Thoracic aorta (tissue), 2 donors: Measurements from ENCODE around the gene ABHD1. TPM values are rescaled to one million over a fixed set of nuclear protein-coding genes. Genes with fewer than 3 reads are reported as not detected.

Source experiments
- ATAC-seq: fragments of 150-250 bp; one replicate; pipeline ENCODE4 v1.8.0; 2017; ENCODE audit warnings: low read depth; ENCODE audit not compliant: insufficient number of reproducible peaks, low FRiP score
- DNase-seq: peaks from one replicate; pipeline ENCODE4 v3.0.0-alpha.2; 2020; ENCODE audit warnings: low spot score
- H3K27ac ChIP-seq, 2 donors: fragments of 200-600 bp; sonication (generic); 1 replicate in 1 of 2; 2 replicates in 1 of 2; pipeline ENCODE4 v1.5.1; 2016; ENCODE audit warnings: mild to moderate bottlenecking in 2 of 2, moderate library complexity in 2 of 2
- H3K27me3 ChIP-seq: fragments of 200-600 bp; sonication (generic); replicated peaks from 2 replicates; pipeline ENCODE4 v1.6.0; 2016; ENCODE audit warnings: mild to moderate bottlenecking; ENCODE audit not compliant: insufficient read depth
- H3K36me3 ChIP-seq: fragments of 200-600 bp; sonication (generic); one replicate; pipeline ENCODE4 v1.5.1; 2016
- H3K4me1 ChIP-seq, 2 donors: fragments of 200-600 bp; sonication (generic); 1 replicate in 1 of 2; 2 replicates in 1 of 2; pipeline versions ENCODE4 v1.5.1 to v1.6.0; 2016; ENCODE audit warnings: low read depth in 2 of 2, mild to moderate bottlenecking in 1 of 2; ENCODE audit not compliant: control insufficient read depth in 1 of 2
- H3K4me3 ChIP-seq: fragments of 200-600 bp; sonication (generic); 2 replicates; pipeline ENCODE4 v1.5.1; 2016; ENCODE audit warnings: mild to moderate bottlenecking
- H3K9me3 ChIP-seq: fragments of 200-600 bp; sonication (generic); 2 replicates; pipeline ENCODE4 v1.5.1; 2016
- CTCF ChIP-seq: fragments of 200-600 bp; sonication (generic); IDR thresholded peaks from one replicate; pipeline ENCODE4 v1.5.1; 2019; ENCODE audit warnings: antibody characterized with exemption
- total RNA-seq, 2 donors: library from RNA; depleted of rRNA; stranded (reverse); fragments of >200 nt; gene quantifications; one replicate each; pipeline versions ENCODE4 v1.1.0 to v1.2.3, GENCODE V29; 2016

ABHD1 gene
- total RNA-seq, 2 donors from 2014 or later = 0.27 TPM; not detected in 1

- no peak overlapping the region for H3K4me3 ChIP-seq
- no peak for TF ChIP-seq CTCF
- DNase-seq = no peak
Measured at GRCh38 chr2:27147935-27148334, 24.3 kb downstream of the ABHD1 start.

GRCh38 chr2:27148801-27149439 lies 25.3 kb downstream of the ABHD1 start, which contains the start of gene TCF23:
Gene TCF23, plus strand, starts transcription at chr2:27149004. Its CDS starts 130 bp downstream, at chr2:27149134.
- no peak within 1 kb of the TSS for H3K27ac ChIP-seq
- no peak for ATAC-seq

More at GRCh38 chr2:27147935-27148334, 24.3 kb downstream of the ABHD1 start:
- no peak for ATAC-seq
- Histone ChIP-seq H3K27me3 (no peaks in the 10 kb centered on the region), H3K27ac (no peak overlapping the region), H3K36me3 (no peaks in the 10 kb centered on the region), H3K4me1 (no peaks in the 10 kb centered on the region), H3K9me3 (no peaks in the 10 kb centered on the region)

GRCh38 chr2:27149570-27150405 lies 26.2 kb downstream of the ABHD1 start:
- no peak for DNase-seq
- Histone ChIP-seq H3K4me1 (no peaks in the 10 kb centered on the region), H3K36me3 (no peaks in the 10 kb centered on the region), H3K27me3 (no peaks in the 10 kb centered on the region), H3K4me3 (no peak overlapping the region), H3K27ac (no peak overlapping the region), H3K9me3 (no peaks in the 10 kb centered on the region)
- no peak for TF ChIP-seq CTCF
- no peak for ATAC-seq

More at GRCh38 chr2:27148801-27149439, 25.3 kb downstream of the ABHD1 start, which contains the start of gene TCF23:
- DNase-seq = no peak
- no peaks in the 10 kb centered on the region for H3K36me3 ChIP-seq
- no peaks in the 10 kb centered on the region for H3K9me3 ChIP-seq
- no peaks in the 10 kb centered on the region for H3K4me1 ChIP-seq
- no peaks in the 10 kb centered on the region for H3K27me3 ChIP-seq
- TF ChIP-seq CTCF = no peak
- H3K4me3 ChIP-seq = no peak within 1 kb of the TSS

GRCh38 chr2:27150639-27151230 lies 27.1 kb downstream of the ABHD1 start:
- Histone ChIP-seq H3K4me1 (no peaks in the 10 kb centered on the region), H3K36me3 (no peaks in the 10 kb centered on the region), H3K27ac (no peak overlapping the region), H3K9me3 (no peaks in the 10 kb centered on the region), H3K27me3 (no peaks in the 10 kb centered on the region), H3K4me3 (no peak overlapping the region)
- no peak for DNase-seq
- TF ChIP-seq CTCF = no peak
- ATAC-seq = no peak
